HG03066 (cell line): ENCODE data around the gene KCTD5.

Source experiments
- ATAC-seq: cut with Tn5 transposase; IDR thresholded peaks from one replicate; pipeline ENCODE4 v1.9.1; 2021; ENCODE audit warnings: low read depth; ENCODE audit not compliant: unreplicated experiment

KCTD5 gene

DNA sequence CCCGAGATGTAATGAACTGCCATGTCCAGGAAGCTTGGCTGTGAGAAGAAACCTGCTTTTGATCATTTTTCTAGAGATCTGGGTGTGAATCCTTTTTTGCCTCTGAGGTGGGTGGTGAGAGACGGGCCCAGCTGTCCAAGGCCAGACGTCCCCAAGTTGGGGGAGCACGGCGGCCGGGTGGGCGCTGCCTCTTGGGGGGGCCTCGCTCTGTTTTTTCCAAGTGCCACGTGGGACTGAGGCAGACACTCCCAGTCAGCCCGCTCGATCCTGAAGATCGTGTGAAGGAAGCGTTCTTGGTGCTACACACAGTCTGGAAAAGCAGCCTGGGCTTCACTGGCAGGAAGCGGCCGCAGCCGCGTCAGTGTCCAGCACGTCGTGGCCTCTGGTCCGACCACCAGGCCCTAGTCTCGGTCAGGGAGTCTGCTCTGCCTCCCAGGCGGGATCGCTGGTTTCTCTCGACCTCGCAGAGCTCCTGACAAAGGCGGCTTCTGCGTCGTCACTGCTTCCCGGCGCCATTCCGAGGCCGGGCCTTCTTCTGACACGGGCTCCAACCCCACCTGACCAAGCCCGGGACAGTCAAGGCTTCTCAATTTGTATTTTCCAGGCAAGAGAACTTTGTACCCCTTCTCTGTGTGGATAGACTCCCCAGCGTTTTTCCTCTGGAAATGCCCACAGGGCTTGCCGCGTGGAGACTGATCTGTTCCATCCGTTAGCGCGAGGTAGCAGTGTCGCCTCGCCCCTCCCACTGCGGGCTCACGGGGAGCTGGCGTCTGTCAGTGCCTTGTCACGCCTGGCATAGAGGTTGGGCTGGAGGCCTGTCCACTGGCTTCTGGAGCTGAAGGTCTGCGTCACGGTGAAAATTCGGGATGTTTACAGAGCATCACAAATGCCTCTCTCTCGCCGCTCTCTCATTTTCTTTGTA, 25.3 kb downstream of the KCTD5 start:
- ATAC-seq = no peak

DNA sequence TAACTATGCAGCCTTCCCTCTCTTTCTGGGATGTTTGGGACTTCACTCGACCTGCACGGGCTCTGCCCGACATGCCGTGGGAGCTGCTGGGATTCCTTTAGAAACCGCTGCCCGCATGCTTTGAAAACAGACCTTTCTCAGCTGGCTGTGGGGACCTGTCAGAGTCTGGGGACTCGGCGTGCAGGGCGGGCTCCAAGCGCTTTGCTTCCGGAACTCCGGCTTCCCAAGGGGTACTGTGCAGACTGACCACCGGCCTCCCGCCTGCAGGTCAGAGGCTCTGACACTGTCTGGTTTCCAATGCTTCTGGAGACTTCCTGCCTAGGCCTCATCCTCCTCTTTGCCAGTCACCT, 25.9 kb downstream of the KCTD5 start:
- no peak for ATAC-seq

- ATAC-seq = no peak
Measured at GRCh38 chr16:2708955-2709587, 26.7 kb downstream of the KCTD5 start.

DNA sequence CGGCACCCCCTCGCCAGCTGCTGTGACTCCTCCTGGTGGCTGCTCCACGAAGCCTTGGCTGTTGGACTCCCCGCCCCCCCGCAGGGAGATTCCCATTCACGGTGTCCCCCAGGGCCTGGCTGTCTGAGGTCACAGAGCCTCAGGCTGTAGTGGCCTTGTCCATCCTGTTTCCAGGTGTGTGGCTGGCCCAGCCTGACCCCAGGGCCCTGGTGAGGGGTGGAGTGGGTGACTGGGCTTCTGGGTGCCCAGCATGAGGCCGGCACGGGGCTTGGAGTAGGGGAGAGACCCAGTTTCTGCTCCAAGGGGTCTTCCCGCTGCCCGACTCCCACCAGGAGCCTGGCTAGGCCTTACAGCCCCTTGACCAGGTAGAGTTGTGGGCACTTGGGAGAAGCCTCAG, 27.3 kb downstream of the KCTD5 start:
- no peak for ATAC-seq

GRCh38 chr16:2710021-2710710, 27.8 kb downstream of the KCTD5 start:
- no peak for ATAC-seq

DNA sequence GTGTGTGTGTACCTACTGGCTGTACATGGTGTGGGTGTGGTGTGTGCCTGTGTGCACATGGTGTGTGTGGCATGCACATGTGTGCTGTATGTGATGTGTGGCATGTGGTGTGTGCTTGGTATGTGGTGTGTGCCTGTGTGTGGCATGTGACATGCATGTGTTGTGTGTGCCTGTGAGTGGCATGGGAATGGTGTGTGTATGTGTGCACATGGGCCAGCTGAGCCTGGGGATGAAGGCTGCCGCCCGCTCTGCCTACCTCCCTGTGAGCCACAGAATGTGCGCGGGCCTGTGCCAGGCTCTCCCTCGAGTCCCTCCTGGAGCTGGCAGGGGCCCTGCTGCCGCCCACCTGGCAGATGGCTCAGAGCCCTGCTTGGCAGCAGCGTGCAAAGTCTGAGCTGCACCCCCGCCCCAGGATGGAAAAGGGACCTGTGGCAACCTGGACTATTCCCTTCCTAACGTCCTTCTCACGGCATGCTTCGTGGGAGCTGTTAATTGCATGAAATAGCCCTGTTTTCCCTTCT, 28.4 kb downstream of the KCTD5 start:
- ATAC-seq = no peak

DNA sequence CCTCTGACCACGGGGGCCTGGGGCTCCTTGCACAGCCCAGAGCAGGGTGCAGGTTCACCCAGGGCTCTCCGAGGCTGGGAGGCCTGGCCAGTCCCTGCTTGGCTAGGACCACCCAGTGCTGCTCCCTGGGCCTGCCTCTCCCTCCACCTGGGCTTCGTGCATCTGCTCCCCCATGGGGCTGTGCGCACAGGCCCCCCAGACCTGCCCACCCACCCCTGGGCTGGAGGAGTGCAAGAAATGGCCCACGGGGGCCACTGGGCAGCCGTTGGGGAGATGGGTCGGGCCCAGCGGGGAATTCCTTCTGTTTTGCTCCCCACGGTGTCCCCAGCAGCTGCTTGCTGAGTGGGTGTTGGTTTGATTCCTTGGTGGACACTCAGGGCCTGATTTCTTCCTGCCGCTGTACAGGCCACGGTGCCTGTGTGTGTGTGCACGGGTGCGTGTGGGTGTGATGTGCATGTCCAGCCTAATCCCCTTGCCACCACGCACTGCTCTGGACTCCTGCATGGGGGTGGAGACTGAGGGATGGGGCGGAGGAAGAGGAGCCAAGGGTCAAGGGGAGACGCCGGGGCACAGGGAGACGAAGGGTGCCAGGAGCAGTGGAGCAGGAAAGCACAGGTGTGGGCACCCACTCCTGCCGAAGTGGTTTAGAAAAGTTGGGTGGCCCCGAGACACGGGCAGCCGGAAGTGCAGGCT, 29.2 kb downstream of the KCTD5 start:
- ATAC-seq = no peak

DNA sequence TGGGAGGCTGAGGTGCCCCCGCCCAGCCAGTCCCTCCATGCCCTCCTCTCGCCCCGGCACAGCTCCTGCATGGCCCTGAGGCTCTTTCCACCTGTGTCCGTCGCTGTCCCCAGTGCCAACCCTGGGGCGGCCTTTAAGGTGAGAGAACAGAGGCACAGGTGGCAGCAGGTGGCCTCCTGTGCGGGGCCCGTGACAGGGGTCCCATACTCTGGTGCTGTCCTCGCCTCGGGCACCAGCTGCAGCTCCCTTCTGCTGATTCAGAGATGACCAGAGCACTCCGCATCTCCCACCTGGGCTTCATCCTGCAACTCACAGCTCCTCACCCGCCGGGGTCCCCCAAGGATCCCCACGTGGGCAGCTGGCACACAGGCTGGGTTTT, 29.7 kb downstream of the KCTD5 start:
- ATAC-seq = no peak

DNA sequence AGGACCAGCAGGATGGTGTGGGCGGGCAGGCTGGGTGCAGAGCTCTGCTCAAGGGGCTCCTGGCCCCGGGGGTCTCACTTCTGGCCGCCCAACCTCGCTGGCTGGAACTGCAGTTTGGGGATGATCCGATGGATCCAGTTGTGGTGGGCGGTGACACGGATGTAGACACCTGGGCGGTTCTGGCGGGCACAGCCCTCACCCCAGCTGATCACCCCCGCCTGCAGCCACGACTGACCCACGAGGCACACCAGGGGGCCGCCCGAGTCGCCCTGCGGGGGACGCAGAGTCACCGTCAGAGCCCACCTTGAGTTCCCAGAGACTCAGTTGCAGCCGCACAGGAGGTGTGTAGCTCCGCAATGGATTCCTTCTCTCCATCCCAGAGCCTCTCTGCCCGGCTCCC, 30.2 kb downstream of the KCTD5 start:
- no peak for ATAC-seq

DNA sequence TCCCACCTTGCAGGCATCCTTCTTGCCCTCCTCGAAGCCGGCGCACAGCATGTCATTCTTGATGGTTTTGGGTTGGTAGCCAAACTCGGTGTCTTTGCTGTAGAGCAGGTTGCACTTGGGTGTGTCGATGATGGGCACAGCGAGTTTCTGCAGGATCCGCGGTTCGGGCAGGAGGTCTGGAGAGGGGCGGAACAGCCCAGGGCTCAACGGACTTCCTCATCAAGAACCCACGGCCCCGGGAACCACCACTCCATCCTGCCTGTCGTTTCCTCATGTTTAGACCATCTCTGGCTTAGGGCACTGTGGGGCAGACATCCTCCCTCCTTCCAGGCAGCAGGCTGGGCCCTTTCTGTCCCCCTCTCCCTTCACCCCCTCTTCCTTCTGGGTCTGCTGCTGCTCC, 31.2 kb downstream of the KCTD5 start:
- ATAC-seq = no peak

GRCh38 chr16:2713985-2714774, 31.9 kb downstream of the KCTD5 start:
- ATAC-seq = no peak

DNA sequence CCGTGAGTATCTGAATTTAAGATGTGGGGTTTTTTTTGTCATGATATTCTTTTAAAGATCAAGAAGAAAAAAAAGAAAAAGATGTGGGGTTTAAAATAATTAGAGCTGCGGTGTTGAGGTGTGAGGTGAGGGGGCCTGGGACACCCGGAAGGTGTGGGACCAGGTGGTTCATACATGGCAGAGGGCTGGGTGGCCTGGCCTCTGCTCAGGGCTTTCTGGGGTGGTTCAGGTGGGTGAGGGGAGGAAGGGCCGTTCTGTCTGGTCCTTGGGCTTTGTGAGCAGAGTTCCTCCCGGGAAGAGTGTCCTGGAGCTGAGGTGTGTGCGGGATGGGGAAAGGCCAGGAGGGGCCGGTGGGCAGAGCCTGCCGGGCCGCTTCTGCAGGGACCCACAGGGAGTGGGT, 32.7 kb downstream of the KCTD5 start:
- ATAC-seq = no peak

- no peak for ATAC-seq
Measured at GRCh38 chr16:2715519-2715918, 33.2 kb downstream of the KCTD5 start.

DNA sequence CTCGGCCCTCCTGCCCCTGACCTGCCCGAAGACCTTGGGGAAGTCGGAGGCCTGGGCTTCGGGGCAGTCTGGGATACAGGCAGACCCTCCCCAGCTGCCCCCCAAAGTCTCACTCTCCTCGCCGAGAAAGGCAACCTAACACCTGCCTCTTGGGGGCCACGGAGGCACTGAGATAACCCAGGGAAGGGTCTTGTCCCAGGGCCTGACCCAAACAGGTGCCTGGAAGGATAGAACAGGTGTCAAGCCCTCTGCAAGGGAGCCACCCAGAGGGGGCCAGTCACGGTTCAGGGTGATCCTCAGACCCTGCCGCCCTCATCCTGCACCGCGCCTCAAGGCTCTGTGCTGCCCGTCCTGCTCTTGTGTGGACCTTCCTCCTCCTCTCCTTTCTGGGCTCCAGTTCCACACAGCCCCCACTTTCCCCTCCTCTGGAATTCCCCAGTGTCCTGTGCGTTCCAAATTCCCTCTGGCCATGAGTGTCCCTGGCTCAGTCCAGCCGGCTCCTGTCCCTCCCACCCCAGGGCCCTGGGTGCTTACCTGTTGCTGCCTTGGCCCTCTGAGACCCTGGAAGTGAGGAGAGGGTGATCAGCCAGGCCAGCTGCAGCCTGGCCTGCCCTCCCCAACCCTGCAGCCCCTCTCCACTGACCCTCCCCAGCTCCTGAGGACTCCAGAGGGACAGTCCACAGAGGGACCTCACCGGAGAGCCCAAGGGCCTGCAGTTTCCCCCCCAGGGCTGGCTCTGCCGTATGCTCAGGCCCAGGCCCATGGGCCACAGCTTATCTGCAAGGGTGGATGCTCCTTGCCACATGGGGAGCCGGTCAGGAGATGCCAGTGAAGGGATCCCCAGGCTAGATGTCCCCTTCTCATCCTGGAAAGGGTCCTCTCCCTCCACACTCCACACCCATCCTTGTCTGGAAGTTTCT, 33.9 kb downstream of the KCTD5 start:
- no peak for ATAC-seq

DNA sequence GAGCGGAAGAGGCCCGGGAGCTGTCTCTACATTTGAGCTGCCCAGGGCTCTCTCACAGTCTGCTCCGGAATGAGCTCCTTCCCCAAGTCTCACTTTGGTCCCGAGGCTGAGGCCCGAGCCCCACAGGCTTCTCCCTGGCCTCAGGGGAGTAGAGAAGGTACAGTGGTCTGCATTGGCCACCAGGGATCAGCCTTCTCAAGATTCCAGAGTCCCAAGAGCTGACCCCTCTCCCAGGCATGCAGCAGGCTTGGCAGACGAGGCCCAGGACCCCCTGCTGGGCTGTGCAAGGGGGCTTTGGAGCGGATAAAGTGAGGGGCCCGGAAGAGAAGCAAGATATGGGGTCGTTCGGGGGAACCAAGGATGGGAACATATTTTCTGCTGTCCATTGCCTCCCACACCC, 34.6 kb downstream of the KCTD5 start:
- no peak for ATAC-seq

- no peak for ATAC-seq
Measured at GRCh38 chr16:2717383-2718263, 35.3 kb downstream of the KCTD5 start.

DNA sequence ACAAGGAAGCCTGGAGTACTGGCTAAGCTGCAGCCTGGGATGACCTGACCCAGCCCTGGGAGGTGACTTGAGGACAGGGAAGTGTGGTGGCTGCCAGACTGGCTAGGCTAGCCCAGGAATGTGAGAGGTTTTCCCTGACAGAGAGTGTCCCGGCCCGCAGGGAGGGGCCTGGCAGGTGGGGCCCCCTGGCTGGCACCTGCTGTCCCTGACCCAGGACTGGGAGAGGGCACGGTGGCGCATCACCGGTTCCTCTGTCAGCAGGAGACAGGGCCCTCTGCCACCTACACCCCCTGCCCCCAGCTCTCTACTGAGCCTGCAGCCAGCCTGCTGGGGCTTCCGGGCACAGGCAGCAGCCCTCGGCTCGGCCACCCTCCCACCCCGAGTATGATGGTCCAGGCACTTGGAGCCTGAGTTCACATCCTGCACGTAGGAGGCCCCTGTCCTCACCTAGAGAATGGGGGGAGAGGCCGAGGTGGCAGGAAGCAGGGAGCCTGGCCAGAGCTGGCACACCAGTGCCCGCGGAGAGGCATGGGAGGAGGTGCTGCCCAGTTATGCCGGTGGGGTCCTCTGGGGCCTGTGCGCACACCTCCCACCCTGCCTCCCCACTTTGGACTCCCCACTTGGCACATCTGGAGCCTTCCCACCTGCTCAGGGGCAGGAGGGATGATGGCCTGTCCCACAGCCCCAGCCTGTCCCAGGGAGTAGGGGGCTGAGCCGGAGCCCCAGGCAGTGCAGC, 37.2 kb downstream of the KCTD5 start:
- ATAC-seq = no peak
